NCI-H2171 treated with DMSO at 0.1 percent for 48 hours (cell line): ENCODE results near the gene LYZ.
"Not testable (repeated sequence)": the region's sequence is repeated elsewhere in the genome, so short reads cannot be mapped to it uniquely, and the experiment has no call there.

Experiments used
- DNase-seq: peaks from one replicate; lab custom pipeline; 2025; lab: John Stamatoyannopoulos, UW

Gene LYZ

GRCh38 chr12:69348162-69348938, at the start of gene LYZ:
Gene LYZ (plus strand): TSS chr12:69348381. CDS start chr12:69348409, 28 bp downstream.
- no peak for DNase-seq

GRCh38 chr12:69298947-69299346, 49.2 kb upstream of the LYZ start:
- DNase-seq = no peak

- no peak for DNase-seq
These were observed 43.9 kb upstream of the LYZ start for GRCh38 chr12:69304284-69304683.

- DNase-seq = no peak
These were observed 38.7 kb upstream of the LYZ start for GRCh38 chr12:69309461-69309860.

- no peak for DNase-seq
These were observed 35.0 kb upstream of the LYZ start for GRCh38 chr12:69313209-69313608.

- DNase-seq = not testable (repeated sequence)
These were observed 31.4 kb upstream of the LYZ start for GRCh38 chr12:69316784-69317183.

- not testable (repeated sequence) for DNase-seq
These were observed 30.9 kb upstream of the LYZ start for GRCh38 chr12:69317233-69317632.

- no peak for DNase-seq
These were observed 30.0 kb upstream of the LYZ start for GRCh38 chr12:69318225-69318624.

GRCh38 chr12:69321351-69321750, 26.8 kb upstream of the LYZ start:
- DNase-seq = no peak

- DNase-seq = no peak
These were observed 23.2 kb upstream of the LYZ start for GRCh38 chr12:69324797-69325466.

GRCh38 chr12:69328426-69328825, 19.8 kb upstream of the LYZ start:
- DNase-seq = no peak

- DNase-seq = no peak
These were observed 18.3 kb upstream of the LYZ start for GRCh38 chr12:69329669-69330428.

GRCh38 chr12:69330475-69331473, 17.4 kb upstream of the LYZ start:
- no peak for DNase-seq

GRCh38 chr12:69331519-69331908, 16.7 kb upstream of the LYZ start:
- no peak for DNase-seq

GRCh38 chr12:69331909-69332684, 16.1 kb upstream of the LYZ start:
- DNase-seq = no peak

GRCh38 chr12:69332815-69333358, 15.3 kb upstream of the LYZ start:
- DNase-seq = no peak

- no peak for DNase-seq
These were observed 14.0 kb upstream of the LYZ start for GRCh38 chr12:69334158-69334557.

GRCh38 chr12:69337311-69338090, 10.7 kb upstream of the LYZ start:
- no peak for DNase-seq

- no peak for DNase-seq
These were observed 9.9 kb upstream of the LYZ start for GRCh38 chr12:69338120-69338859.
